Esophagus (tissue), 2 donors: ENCODE data around the gene TENM4. TPM values are rescaled to one million over a fixed set of nuclear protein-coding genes. Genes with fewer than 3 reads are reported as not detected.
"Not testable (repeated sequence)": the region's sequence is repeated elsewhere in the genome, so short reads cannot be mapped to it uniquely, and the experiment has no call there.

ENCODE experiments used
- H3K27ac ChIP-seq, 2 donors: one replicate each; pipeline ENCODE4 v1.5.1; 2013; ENCODE audit warnings: low read depth in 2 of 2, mild to moderate bottlenecking in 2 of 2, inconsistent platforms in 1 of 2, low read length in 1 of 2, moderate library complexity in 1 of 2
- H3K27me3 ChIP-seq, 2 donors: one replicate each; pipeline ENCODE4 v1.6.1; 2013; ENCODE audit warnings: low read length in 2 of 2, control low read depth in 1 of 2, mild to moderate bottlenecking in 1 of 2; ENCODE audit not compliant: insufficient read depth in 2 of 2, control insufficient read depth in 1 of 2
- H3K36me3 ChIP-seq, 2 donors: one replicate each; pipeline ENCODE4 v1.6.1; 2013; ENCODE audit warnings: low read length in 1 of 2; ENCODE audit not compliant: control insufficient read depth in 2 of 2, insufficient read depth in 2 of 2
- H3K4me1 ChIP-seq, 2 donors: one replicate each; pipeline ENCODE4 v1.6.1; 2013; ENCODE audit warnings: low read length in 1 of 2; ENCODE audit not compliant: control insufficient read depth in 2 of 2, insufficient read depth in 2 of 2
- H3K4me3 ChIP-seq, 2 donors: one replicate each; pipeline ENCODE4 v1.5.1; 2013; ENCODE audit warnings: low read length in 2 of 2, mild to moderate bottlenecking in 2 of 2, low read depth in 1 of 2, moderate library complexity in 1 of 2
- H3K9me3 ChIP-seq, 2 donors: one replicate each; pipeline ENCODE4 v1.6.1; 2013; ENCODE audit warnings: mild to moderate bottlenecking in 2 of 2, low read depth in 1 of 2, low read length in 1 of 2, moderate library complexity in 1 of 2; ENCODE audit not compliant: control insufficient read depth in 2 of 2, insufficient read depth in 1 of 2
- WGBS, 2 donors: extraction: QIAGEN DNeasy Blood & Tissue Kit; methylation state at CpG; one replicate each; pipeline ENCODE4 v1.1.7; 2013; 5-methylcytosine and 5-hydroxymethylcytosine counted together
- polyA plus RNA-seq, 2 donors: library from polyadenylated mRNA; stranded (reverse); fragments of 200-250 nt; gene quantifications; one replicate each; pipeline ENCODE4 v1.2.3, GENCODE V29; 2013
- donor health status: healthy with polysubstance abuse.
- donor health status: Bipolar disorder and iron deficiency.

The TENM4 gene
- polyA plus RNA-seq, 2 donors = 1.3 to 4.1 TPM

DNA sequence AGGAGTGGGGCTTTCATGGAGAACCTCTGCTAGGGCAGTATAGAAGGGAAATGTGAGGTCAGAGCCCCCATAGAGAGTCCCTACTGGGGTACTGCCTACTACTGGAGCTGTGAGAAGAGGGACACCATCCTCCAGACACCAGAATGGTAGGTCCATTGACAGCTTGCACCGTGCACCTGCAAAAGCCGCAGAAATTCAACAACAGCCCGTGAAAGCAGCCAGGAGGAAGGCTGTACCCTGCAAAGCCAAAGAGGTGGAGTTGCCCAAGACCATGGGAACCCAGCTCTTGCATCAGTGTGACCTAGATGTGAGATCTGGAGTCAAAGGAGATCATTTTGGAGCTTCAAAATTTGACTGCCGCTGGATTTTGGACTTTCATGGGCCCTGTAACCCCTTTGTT, 245.6 kb downstream of the TENM4 start:
- 93 to 98% methylated on average over 4 of the region's 4 CpGs for WGBS, 2 donors
- H3K9me3 ChIP-seq = no peaks in the 10 kb centered on the region
- no peaks in the 10 kb centered on the region for H3K27me3 ChIP-seq
- H3K4me3 ChIP-seq = no peak overlapping the region
- H3K27ac ChIP-seq = no peak overlapping the region
- no peaks in the 10 kb centered on the region for H3K36me3 ChIP-seq
- H3K4me1 ChIP-seq = peaks cover 0 to 13% of the 10 kb centered on the region in 2 donors

DNA sequence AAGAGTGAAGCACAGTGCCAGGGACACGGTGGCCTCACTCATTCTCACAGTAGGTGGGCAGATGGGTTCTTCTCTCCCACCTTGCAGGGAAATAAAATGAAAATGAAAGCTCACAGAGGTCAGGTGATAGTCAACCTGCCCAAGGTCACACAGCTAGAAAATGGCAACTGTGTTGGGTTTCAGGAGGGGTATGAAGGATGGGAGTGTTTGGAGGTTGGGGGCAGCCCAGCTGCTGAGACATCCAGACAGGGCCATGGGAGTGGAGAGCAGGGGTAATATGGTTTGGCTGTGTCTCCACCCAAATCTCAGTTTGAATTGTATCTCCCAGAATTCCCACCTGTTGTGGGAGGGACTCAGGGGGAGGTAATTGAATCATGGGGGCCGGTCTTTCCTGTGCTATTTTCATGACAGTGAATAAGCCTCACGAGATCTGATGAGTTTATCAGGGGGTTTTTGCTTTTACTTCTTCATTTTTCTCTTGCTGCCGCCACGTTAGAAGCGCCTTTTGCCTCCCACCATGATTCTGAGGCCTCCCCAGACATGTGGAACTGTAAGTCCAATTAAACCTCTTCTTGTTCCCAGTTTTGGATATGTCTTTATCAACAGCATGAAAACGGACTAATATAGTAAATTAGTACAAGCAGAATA, 247.0 kb downstream of the TENM4 start:
- H3K27me3 ChIP-seq = no peaks in the 10 kb centered on the region
- no peaks in the 10 kb centered on the region for H3K9me3 ChIP-seq
- H3K4me3 ChIP-seq = no peak overlapping the region
- no peaks in the 10 kb centered on the region for H3K36me3 ChIP-seq
- WGBS, 2 donors = 83 to 88% methylated on average over 7 of the region's 7 CpGs
- H3K27ac ChIP-seq = no peak overlapping the region
- peaks cover 0 to 9% of the 10 kb centered on the region in 2 donors for H3K4me1 ChIP-seq

DNA sequence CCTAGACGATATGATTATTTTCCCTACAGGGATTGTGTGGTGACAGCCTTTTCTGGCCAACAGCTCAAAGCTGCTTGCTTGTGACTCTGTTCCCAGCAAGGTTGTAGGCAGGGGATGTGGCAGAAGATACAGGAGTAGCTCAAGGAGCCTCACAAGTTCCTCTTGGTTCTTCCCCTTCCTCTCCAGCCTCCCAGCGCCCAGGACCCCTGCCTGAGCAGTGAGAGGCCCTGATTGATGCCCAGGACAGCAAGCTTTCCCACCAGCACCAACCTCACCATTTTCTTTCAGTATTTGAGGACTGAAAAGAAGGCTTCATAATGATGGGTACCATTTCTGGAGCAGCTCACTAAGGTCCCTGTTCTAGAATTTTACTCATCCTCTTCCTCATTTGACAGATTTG, 248.0 kb downstream of the TENM4 start:
- H3K27ac ChIP-seq = no peak overlapping the region
- peaks cover 0 to 9% of the 10 kb centered on the region in 2 donors for H3K4me1 ChIP-seq
- no peak overlapping the region for H3K4me3 ChIP-seq
- no peaks in the 10 kb centered on the region for H3K36me3 ChIP-seq
- 82 to 89% methylated on average over 2 of the region's 2 CpGs for WGBS, 2 donors
- no peaks in the 10 kb centered on the region for H3K9me3 ChIP-seq
- H3K27me3 ChIP-seq = no peaks in the 10 kb centered on the region

DNA sequence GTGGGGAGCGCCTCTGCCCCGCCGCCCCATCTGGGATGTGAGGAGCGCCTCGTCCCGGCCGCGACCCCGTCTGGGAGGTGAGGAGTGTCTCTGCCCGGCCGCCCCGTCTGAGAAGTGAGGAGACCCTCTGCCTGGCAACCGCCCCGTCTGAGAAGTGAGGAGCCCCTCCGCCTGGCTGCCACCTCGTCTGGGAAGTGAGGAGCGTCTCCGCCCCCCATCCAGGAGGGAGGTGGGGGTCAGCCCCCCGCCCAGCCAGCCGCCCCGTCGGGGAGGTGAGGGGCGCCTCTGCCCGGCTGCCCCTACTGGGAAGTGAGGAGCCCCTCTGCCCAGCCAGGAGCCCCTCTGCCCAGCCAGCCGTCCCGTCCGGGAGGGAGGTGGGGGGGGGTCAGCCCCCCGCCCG, 249.1 kb downstream of the TENM4 start:
- not testable (repeated sequence) for H3K27ac ChIP-seq, H3K36me3 ChIP-seq, H3K27me3 ChIP-seq, H3K4me3 ChIP-seq, H3K9me3 ChIP-seq, H3K4me1 ChIP-seq
- 95 to 98% methylated on average over 27 to 29 of the region's 29 CpGs for WGBS, 2 donors

- H3K9me3 ChIP-seq, H3K4me1 ChIP-seq, H3K27me3 ChIP-seq, H3K36me3 ChIP-seq, H3K27ac ChIP-seq, H3K4me3 ChIP-seq: not testable (repeated sequence)
- WGBS, 2 donors = 87 to 97% methylated on average over 2 to 3 of the region's 10 CpGs
These were observed 250.3 kb downstream of the TENM4 start for GRCh38 chr11:79190553-79190952.

DNA sequence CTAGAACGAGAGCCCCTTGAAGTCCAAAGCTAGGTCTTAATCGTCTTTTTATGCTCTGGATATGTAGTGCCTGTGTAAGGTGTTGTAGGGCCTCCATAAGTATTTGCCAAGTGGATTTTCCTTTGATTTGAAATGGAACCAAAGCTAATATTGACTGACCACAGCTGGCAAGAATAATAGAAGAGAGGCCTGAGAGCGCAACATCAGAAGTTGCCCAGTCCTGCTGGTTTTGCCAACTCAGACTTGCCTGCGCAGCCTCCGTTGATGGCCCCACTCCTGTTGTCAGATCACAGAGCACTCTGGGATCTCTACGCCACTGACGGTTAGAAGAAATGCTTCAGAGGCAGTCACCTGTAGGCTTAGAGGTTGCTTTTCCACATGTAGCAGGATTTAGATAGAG, 251.2 kb downstream of the TENM4 start:
- 67 to 70% methylated on average over 7 of the region's 7 CpGs for WGBS, 2 donors
- H3K36me3 ChIP-seq = no peaks in the 10 kb centered on the region
- no peaks in the 10 kb centered on the region for H3K27me3 ChIP-seq
- no peak overlapping the region for H3K27ac ChIP-seq
- no peak overlapping the region for H3K4me3 ChIP-seq
- no peaks in the 10 kb centered on the region for H3K9me3 ChIP-seq
- no peaks in the 10 kb centered on the region for H3K4me1 ChIP-seq

GRCh38 chr11:79189055-79189454, 251.8 kb downstream of the TENM4 start:
- Histone ChIP-seq H3K4me1 (no peaks in the 10 kb centered on the region), H3K9me3 (no peaks in the 10 kb centered on the region), H3K27me3 (no peaks in the 10 kb centered on the region), H3K4me3 (no peak overlapping the region), H3K27ac (no peak overlapping the region), H3K36me3 (no peaks in the 10 kb centered on the region)
- 69 to 71% methylated on average over 2 of the region's 2 CpGs for WGBS, 2 donors

DNA sequence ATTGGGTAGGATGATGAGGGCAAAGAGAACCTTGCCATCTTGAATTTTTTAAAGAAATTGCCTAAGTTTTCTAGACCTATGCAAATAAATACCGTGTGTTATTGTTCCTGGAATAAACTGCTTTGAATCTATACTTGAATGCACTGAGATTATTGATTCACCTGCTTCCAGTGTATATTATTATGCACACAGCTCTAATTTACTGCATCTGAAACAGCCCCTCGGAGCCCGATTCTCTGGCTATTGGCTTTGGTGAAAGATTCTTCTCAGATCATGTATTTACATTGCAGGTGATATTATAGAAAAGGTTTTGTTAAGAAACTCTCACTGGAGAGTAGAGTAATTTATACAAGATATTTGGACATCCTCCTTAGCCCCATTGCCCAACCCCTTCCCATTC, 254.2 kb downstream of the TENM4 start:
- 84 to 91% methylated on average over 3 of the region's 3 CpGs for WGBS, 2 donors
- Histone ChIP-seq H3K27me3 (no peaks in the 10 kb centered on the region), H3K36me3 (no peaks in the 10 kb centered on the region), H3K4me1 (no peaks in the 10 kb centered on the region), H3K27ac (no peak overlapping the region), H3K9me3 (no peaks in the 10 kb centered on the region), H3K4me3 (no peak overlapping the region)

GRCh38 chr11:79185351-79185750, 255.5 kb downstream of the TENM4 start:
- no peak overlapping the region for H3K4me3 ChIP-seq
- H3K4me1 ChIP-seq = no peaks in the 10 kb centered on the region
- H3K9me3 ChIP-seq = no peaks in the 10 kb centered on the region
- H3K27ac ChIP-seq = no peak overlapping the region
- WGBS, 2 donors = 30 to 40% methylated on average over 1 of the region's 1 CpG
- no peaks in the 10 kb centered on the region for H3K36me3 ChIP-seq
- no peaks in the 10 kb centered on the region for H3K27me3 ChIP-seq

GRCh38 chr11:79184285-79184684, 256.5 kb downstream of the TENM4 start:
- Histone ChIP-seq H3K9me3 (no peaks in the 10 kb centered on the region), H3K4me1 (no peaks in the 10 kb centered on the region), H3K4me3 (no peak overlapping the region), H3K27ac (no peak overlapping the region), H3K36me3 (no peaks in the 10 kb centered on the region), H3K27me3 (no peaks in the 10 kb centered on the region)
- WGBS, 2 donors = 83 to 89% methylated on average over 4 of the region's 4 CpGs
